ENCODE data around the gene FAM3D. TPM values are rescaled to one million over a fixed set of nuclear protein-coding genes. Genes with fewer than 3 reads are reported as not detected.

FAM3D gene
- polyA plus RNA-seq, 1 of the 3 experiments (the other 2 are of a cell fraction) = not detected

GRCh38 chr3:58688574-58688973, 22.0 kb upstream of the FAM3D start:
- no peak for DNase-seq
- H3K27ac ChIP-seq (ENCODE audit: low read depth in 2 of 2, low read length in 1 of 2) = no peak overlapping the region
- no peaks in the 10 kb centered on the region for H3K27me3 ChIP-seq (ENCODE audit: insufficient read depth)
- ChIA-PET POLR2A (no interaction called here), CTCF (interaction anchor here (1.0 kb wide), 1 partner anchor 55 kb away, joined by 3 read pairs; no protein-coding TSS in a partner anchor)
- no peaks in the 10 kb centered on the region for H3K9me2 ChIP-seq
- no peaks in the 10 kb centered on the region for H4K20me1 ChIP-seq (ENCODE audit: insufficient read depth)
- TF ChIP-seq SIN3A (IDR thresholded peaks at IDR 0.05; ENCODE audit: borderline replicate concordance, low read depth, low read length) (no peak), CHD2 (IDR thresholded peaks at IDR 0.05; ENCODE audit: low read length, partially characterized antibody) (no peak), JUND (IDR thresholded peaks at IDR 0.05) (no peak), FOSL2 (IDR thresholded peaks at IDR 0.05; ENCODE audit: borderline replicate concordance, low read depth) (no peak), FOXJ3 (CRISPR knock-in tag; IDR thresholded peaks at IDR 0.05) (no peak), RFX5 (IDR thresholded peaks at IDR 0.05; ENCODE audit: low read length) (no peak), FOXM1 (IDR thresholded peaks at IDR 0.05; ENCODE audit: low read depth) (no peak), MEF2A (IDR thresholded peaks at IDR 0.05; ENCODE audit: borderline replicate concordance, low read depth) (no peak), RAD21 (IDR thresholded peaks at IDR 0.05; ENCODE audit: low read length) (no peak), GABPA (IDR thresholded peaks at IDR 0.05; ENCODE audit: low read depth) (no peak), ZBTB33 (IDR thresholded peaks at IDR 0.05; ENCODE audit: borderline replicate concordance, low read depth) (no peak), SMC3 (IDR thresholded peaks at IDR 0.05; ENCODE audit: low read depth, low read length) (no peak), TCF12 (IDR thresholded peaks at IDR 0.05) (no peak), EP300 (IDR thresholded peaks at IDR 0.05; ENCODE audit: borderline replicate concordance in 1 of 2, low read depth in 1 of 2, low read length in 1 of 2) (no peak)
- TF ChIP-seq, protein P1, sequence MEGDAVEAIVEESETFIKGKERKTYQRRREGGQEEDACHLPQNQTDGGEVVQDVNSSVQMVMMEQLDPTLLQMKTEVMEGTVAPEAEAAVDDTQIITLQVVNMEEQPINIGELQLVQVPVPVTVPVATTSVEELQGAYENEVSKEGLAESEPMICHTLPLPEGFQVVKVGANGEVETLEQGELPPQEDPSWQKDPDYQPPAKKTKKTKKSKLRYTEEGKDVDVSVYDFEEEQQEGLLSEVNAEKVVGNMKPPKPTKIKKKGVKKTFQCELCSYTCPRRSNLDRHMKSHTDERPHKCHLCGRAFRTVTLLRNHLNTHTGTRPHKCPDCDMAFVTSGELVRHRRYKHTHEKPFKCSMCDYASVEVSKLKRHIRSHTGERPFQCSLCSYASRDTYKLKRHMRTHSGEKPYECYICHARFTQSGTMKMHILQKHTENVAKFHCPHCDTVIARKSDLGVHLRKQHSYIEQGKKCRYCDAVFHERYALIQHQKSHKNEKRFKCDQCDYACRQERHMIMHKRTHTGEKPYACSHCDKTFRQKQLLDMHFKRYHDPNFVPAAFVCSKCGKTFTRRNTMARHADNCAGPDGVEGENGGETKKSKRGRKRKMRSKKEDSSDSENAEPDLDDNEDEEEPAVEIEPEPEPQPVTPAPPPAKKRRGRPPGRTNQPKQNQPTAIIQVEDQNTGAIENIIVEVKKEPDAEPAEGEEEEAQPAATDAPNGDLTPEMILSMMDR (IDR thresholded peaks at IDR 0.05) = no peak
- 20% methylated on average over 4 of the region's 4 CpGs for WGBS (ENCODE audit: low lambda C conversion rate)
- no peaks in the 10 kb centered on the region for H3K79me2 ChIP-seq (ENCODE audit: insufficient read depth)
- no peak overlapping the region for H3K4me2 ChIP-seq
- no peak overlapping the region for H3K9ac ChIP-seq
- no peaks in the 10 kb centered on the region; a peak in 1 of 4 replicates for H3K4me1 ChIP-seq (ENCODE audit: control insufficient read depth in 1 of 2, insufficient read depth in 2 of 2, low read depth in 1 of 2, low read length in 1 of 2)
- H2AFZ ChIP-seq (ENCODE audit: low read depth) = no peak overlapping the region
- no peak overlapping the region for H3K4me3 ChIP-seq (ENCODE audit: low read depth in 2 of 2, low read length in 1 of 2)
- no peaks in the 10 kb centered on the region for H3F3A ChIP-seq (replicated peaks; ENCODE audit: insufficient read depth)
- H3K9me3 ChIP-seq = peaks cover 14% of the 10 kb centered on the region
- peaks cover 0 to 3% of the 10 kb centered on the region in 2 experiments for H3K36me3 ChIP-seq (replicated peaks in 1 of 2; ENCODE audit: control insufficient read depth in 1 of 2, insufficient read depth in 2 of 2, low read length in 1 of 2)

DNA sequence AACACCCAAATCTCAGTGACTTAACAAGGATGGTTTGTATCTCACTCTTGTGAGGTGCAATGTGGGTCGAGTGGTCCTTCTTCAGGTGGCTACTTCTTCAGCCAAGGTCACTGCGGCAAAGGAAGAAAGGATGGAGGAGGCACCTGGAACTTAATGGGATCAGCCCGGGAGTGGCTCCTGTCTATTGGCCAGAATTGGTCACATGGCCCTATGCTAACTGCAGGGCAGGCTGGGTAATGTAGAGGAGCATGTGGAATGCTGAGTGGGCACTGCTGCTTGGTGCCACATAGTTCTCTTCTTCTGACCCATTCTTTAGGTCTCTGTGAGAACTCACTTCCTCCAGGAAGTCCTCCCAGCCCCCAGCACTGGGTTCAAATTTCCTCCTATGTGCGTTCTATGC, 20.3 kb upstream of the FAM3D start:
- no peak for DNase-seq
- WGBS (ENCODE audit: low lambda C conversion rate) = 39% methylated on average over 4 of the region's 4 CpGs
- H3K79me2 ChIP-seq (ENCODE audit: insufficient read depth) = no peaks in the 10 kb centered on the region
- H3K27ac ChIP-seq (ENCODE audit: low read depth in 2 of 2, low read length in 1 of 2) = no peak overlapping the region
- H4K20me1 ChIP-seq (ENCODE audit: insufficient read depth) = no peaks in the 10 kb centered on the region
- no peak overlapping the region for H2AFZ ChIP-seq (ENCODE audit: low read depth)
- no peak overlapping the region for H3K9ac ChIP-seq
- no peaks in the 10 kb centered on the region for H3F3A ChIP-seq (replicated peaks; ENCODE audit: insufficient read depth)
- no peaks in the 10 kb centered on the region for H3K27me3 ChIP-seq (ENCODE audit: insufficient read depth)
- no peak overlapping the region for H3K4me3 ChIP-seq (ENCODE audit: low read depth in 2 of 2, low read length in 1 of 2)
- no peaks in the 10 kb centered on the region; a peak in 1 of 4 replicates for H3K4me1 ChIP-seq (ENCODE audit: control insufficient read depth in 1 of 2, insufficient read depth in 2 of 2, low read depth in 1 of 2, low read length in 1 of 2)
- H3K9me3 ChIP-seq = peaks cover 5% of the 10 kb centered on the region
- CTCF ChIA-PET = no interaction called here
- peaks cover 0 to 2% of the 10 kb centered on the region in 2 experiments for H3K36me3 ChIP-seq (replicated peaks in 1 of 2; ENCODE audit: control insufficient read depth in 1 of 2, insufficient read depth in 2 of 2, low read length in 1 of 2)
- H3K4me2 ChIP-seq = no peak overlapping the region
- H3K9me2 ChIP-seq = no peaks in the 10 kb centered on the region
- POLR2A ChIA-PET = no interaction called here
- no peak for TF ChIP-seq PBX3 (IDR thresholded peaks at IDR 0.05)
- TF ChIP-seq TAF1 (IDR thresholded peaks at IDR 0.05; ENCODE audit: borderline replicate concordance, low read depth, low read length) = no peak
- TF ChIP-seq, protein P2, sequence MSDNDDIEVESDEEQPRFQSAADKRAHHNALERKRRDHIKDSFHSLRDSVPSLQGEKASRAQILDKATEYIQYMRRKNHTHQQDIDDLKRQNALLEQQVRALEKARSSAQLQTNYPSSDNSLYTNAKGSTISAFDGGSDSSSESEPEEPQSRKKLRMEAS (IDR thresholded peaks at IDR 0.05; ENCODE audit: low read depth) = no peak
- no peak for TF ChIP-seq USF2 (IDR thresholded peaks at IDR 0.05; ENCODE audit: borderline replicate concordance, low read depth, low read length)
- no peak for TF ChIP-seq RAD21 (IDR thresholded peaks at IDR 0.05; ENCODE audit: low read length)
- no peak for TF ChIP-seq TEAD4 (IDR thresholded peaks at IDR 0.05; ENCODE audit: borderline replicate concordance, insufficient read depth)
- TF ChIP-seq MEF2A (IDR thresholded peaks at IDR 0.05; ENCODE audit: borderline replicate concordance, low read depth) = no peak
- TF ChIP-seq RCOR1 (IDR thresholded peaks at IDR 0.05; ENCODE audit: low read length) = no peak
- no peak for TF ChIP-seq USF1 (IDR thresholded peaks at IDR 0.05; ENCODE audit: borderline replicate concordance, low read depth)
- TF ChIP-seq YY1 (IDR thresholded peaks at IDR 0.05; ENCODE audit: low read depth) = no peak
- TF ChIP-seq GATA2 (CRISPR knock-in tag; IDR thresholded peaks at IDR 0.05) = no peak

Measured in SK-N-SH (cell line).